Gastroesophageal sphincter (tissue), 3 donors: Measurements from ENCODE around the gene KLF5.

ENCODE experiments used
- CTCF ChIP-seq, 4 experiments: fragments of 200-600 bp in 2 of 4; fragments of 450-650 bp in 2 of 4; sonication (generic) in 1 of 4; IDR thresholded peaks; one replicate each; pipeline ENCODE4 v1.5.1; 2017 to 2019; ENCODE audit warnings: antibody characterized with exemption in 4 of 4, mild to moderate bottlenecking in 2 of 4, moderate library complexity in 2 of 4
- POLR2AphosphoS5 ChIP-seq: sonication (generic); formaldehyde crosslinking; IDR thresholded peaks from one replicate; pipeline ENCODE4 v1.6.1; 2017; ENCODE audit warnings: antibody characterized with exemption

DNA sequence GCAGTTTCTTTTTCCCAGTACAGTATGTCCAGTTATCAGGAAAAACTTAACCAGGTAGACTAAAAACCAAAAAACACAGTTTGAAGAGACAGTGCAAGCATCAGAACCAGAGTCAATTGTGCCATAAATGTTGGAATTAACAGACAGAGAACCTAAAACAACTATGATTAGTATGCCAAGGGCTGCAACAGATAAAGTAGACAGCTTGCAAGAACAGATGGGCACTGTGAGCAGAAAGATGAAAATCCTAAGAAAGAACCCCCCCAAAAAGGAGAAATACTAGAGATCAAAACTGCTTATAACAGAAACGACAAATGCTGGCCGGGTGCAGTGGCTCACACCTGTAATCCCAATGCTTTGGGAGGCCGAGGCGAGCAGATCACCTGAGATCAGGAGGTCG is 47.1 kb upstream of the KLF5 start:
- no peak for TF ChIP-seq POLR2AphosphoS5
- no peak for TF ChIP-seq CTCF (IDR thresholded peaks at IDR 0.05)
